PC-9 (cell line): Measurements from ENCODE around the gene CLIC2. TPM values are rescaled to one million over a fixed set of nuclear protein-coding genes. Genes with fewer than 3 reads are reported as not detected.

ENCODE experiments used
- BruUV-seq: library from RNA; stranded (reverse); fragments of 400-500 nt; replicated peaks from 2 replicates; lab custom pipeline; 2021; lab: Mats Ljungman, UMichigan
- CTCF ChIA-PET: fragments of 300-600 bp; sonication (Branson Sonifier 250); formaldehyde crosslinking; loops from one replicate; lab custom pipeline; 2022; ENCODE audit warnings: antibody characterized with exemption; lab: Charles Lee
- POLR2A ChIA-PET: fragments of 300-600 bp; sonication (Branson Sonifier 250); formaldehyde crosslinking; loops from one replicate; lab custom pipeline; 2022; ENCODE audit warnings: antibody characterized with exemption; ENCODE audit not compliant: unreplicated experiment; lab: Charles Lee
- DNase-seq, 2 experiments: peaks; one replicate each; pipeline versions ENCODE4 v3.0.0 to v3.0.0-alpha.2; 2015 to 2022; ENCODE audit warnings: mixed read lengths in 1 of 2
- H2AFZ ChIP-seq: fragments of 200-600 bp; sonication (generic); 2 replicates; pipeline ENCODE4 v1.8.1; 2017; ENCODE audit warnings: antibody characterized with exemption
- H3F3A ChIP-seq: fragments of 200-600 bp; sonication (generic); 2 replicates; pipeline ENCODE4 v1.8.1; 2017; ENCODE audit warnings: antibody characterized with exemption, mild to moderate bottlenecking, low read depth; ENCODE audit not compliant: insufficient read depth
- H3K27ac ChIP-seq: fragments of 200-600 bp; sonication (generic); 2 replicates; pipeline ENCODE4 v1.6.1; 2016; ENCODE audit warnings: mixed run types
- H3K27me3 ChIP-seq: fragments of 200-600 bp; sonication (generic); 2 replicates; pipeline ENCODE4 v1.6.1; 2016; ENCODE audit warnings: low read depth, mixed run types; ENCODE audit not compliant: insufficient read depth
- H3K36me3 ChIP-seq: fragments of 200-600 bp; sonication (generic); 2 replicates; pipeline ENCODE4 v1.6.1; 2016; ENCODE audit warnings: low read depth, mixed run types
- H3K4me1 ChIP-seq: fragments of 200-600 bp; sonication (generic); replicated peaks from 2 replicates; pipeline ENCODE4 v1.6.1; 2016; ENCODE audit warnings: mixed run types; ENCODE audit not compliant: insufficient read depth
- H3K4me2 ChIP-seq: fragments of 200-600 bp; sonication (generic); 2 replicates; pipeline ENCODE4 v1.6.1; 2017; ENCODE audit warnings: mixed run types
- H3K4me3 ChIP-seq: fragments of 200-600 bp; sonication (generic); 2 replicates; pipeline ENCODE4 v1.6.1; 2016; ENCODE audit warnings: mixed run types
- H3K79me2 ChIP-seq: fragments of 200-600 bp; sonication (generic); 2 replicates; pipeline ENCODE4 v1.6.1; 2017; ENCODE audit warnings: low read depth, mixed run types
- H3K9me2 ChIP-seq: fragments of 200-600 bp; sonication (generic); 2 replicates; pipeline ENCODE4 v1.8.1; 2017; ENCODE audit warnings: mild to moderate bottlenecking; ENCODE audit not compliant: insufficient read depth
- H3K9me3 ChIP-seq: fragments of 200-600 bp; sonication (generic); 2 replicates; pipeline ENCODE4 v1.8.1; 2016; ENCODE audit warnings: low read depth; ENCODE audit not compliant: insufficient read depth
- H4K20me1 ChIP-seq: fragments of 200-600 bp; sonication (generic); 2 replicates; pipeline ENCODE4 v1.8.1; 2017; ENCODE audit not compliant: insufficient read depth
- EZH2 ChIP-seq: fragments of 200-600 bp; sonication (generic); IDR thresholded peaks from 2 replicates; pipeline ENCODE4 v1.8.0; 2017; ENCODE audit warnings: antibody characterized with exemption, low read depth
- intact Hi-C: fragments of 100-400 bp; cut with micrococcal nuclease; formaldehyde crosslinking; loops from one replicate; pipeline ENCODE4 v1.10.0; 2022; ENCODE audit not compliant: unreplicated experiment
- total RNA-seq: library from RNA; stranded (reverse); gene quantifications from 2 replicates; pipeline ENCODE4 v1.2.3, GENCODE V29; 2021
- TF ChIP-seq, protein P1 (sequence below): fragments of 200-600 bp; sonication (generic); conservative IDR thresholded peaks from 2 replicates; pipeline ENCODE4 v1.6.1; 2017; ENCODE audit warnings: mixed run types, antibody characterized with exemption, mild to moderate bottlenecking, moderate library complexity

The CLIC2 gene
- total RNA-seq, 1 experiment from 2014 or later, result 0.17 TPM

DNA sequence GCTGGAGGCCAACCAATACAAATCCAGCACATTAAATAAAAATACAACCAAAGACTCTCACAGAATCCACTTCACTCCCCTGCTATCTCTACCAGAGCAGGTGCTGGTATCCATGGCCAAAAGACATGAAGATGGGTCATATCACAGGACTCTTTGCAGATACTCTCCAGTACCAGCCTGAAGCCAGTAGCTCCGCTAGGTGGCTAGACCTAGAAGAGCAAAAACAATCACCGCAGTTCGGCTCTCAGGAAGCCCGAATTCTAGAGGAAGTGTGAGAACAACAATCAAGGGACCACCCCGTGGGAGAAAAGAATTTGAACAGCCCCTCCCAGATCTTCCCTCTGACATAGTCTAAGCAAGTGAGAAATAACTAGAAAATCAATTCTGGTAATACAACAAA is 20.2 kb downstream of the CLIC2 start:
- no peaks in the 10 kb centered on the region for H3K79me2 ChIP-seq
- no peaks in the 10 kb centered on the region for H3K36me3 ChIP-seq
- intact Hi-C loops, result no loop called here
- no peaks in the 10 kb centered on the region; the same call in 1 of the 2 replicates for H3K27me3 ChIP-seq
- TF ChIP-seq, protein P1, sequence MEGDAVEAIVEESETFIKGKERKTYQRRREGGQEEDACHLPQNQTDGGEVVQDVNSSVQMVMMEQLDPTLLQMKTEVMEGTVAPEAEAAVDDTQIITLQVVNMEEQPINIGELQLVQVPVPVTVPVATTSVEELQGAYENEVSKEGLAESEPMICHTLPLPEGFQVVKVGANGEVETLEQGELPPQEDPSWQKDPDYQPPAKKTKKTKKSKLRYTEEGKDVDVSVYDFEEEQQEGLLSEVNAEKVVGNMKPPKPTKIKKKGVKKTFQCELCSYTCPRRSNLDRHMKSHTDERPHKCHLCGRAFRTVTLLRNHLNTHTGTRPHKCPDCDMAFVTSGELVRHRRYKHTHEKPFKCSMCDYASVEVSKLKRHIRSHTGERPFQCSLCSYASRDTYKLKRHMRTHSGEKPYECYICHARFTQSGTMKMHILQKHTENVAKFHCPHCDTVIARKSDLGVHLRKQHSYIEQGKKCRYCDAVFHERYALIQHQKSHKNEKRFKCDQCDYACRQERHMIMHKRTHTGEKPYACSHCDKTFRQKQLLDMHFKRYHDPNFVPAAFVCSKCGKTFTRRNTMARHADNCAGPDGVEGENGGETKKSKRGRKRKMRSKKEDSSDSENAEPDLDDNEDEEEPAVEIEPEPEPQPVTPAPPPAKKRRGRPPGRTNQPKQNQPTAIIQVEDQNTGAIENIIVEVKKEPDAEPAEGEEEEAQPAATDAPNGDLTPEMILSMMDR, result no peak
- no peak for TF ChIP-seq EZH2
- H3F3A ChIP-seq, result no peaks in the 10 kb centered on the region
- no peaks in the 10 kb centered on the region for H3K9me2 ChIP-seq
- no peaks in the 10 kb centered on the region for H3K9me3 ChIP-seq
- no peak overlapping the region for H2AFZ ChIP-seq
- H3K4me3 ChIP-seq, result no peak overlapping the region
- H3K27ac ChIP-seq, result no peak overlapping the region
- no peaks in the 10 kb centered on the region for H4K20me1 ChIP-seq
- H3K4me2 ChIP-seq, result no peak overlapping the region
- ChIA-PET CTCF (no interaction called here), POLR2A (interaction anchor here (0.6 kb wide), 1 partner anchor 492 kb away, joined by 6 read pairs; no protein-coding TSS in a partner anchor)
- no TSS peak for BruUV-seq
- H3K4me1 ChIP-seq, result 0 out of 2 replicates have a peak, but pooled peaks cover 6% of the 10 kb centered on the region
- no peak for DNase-seq

DNA sequence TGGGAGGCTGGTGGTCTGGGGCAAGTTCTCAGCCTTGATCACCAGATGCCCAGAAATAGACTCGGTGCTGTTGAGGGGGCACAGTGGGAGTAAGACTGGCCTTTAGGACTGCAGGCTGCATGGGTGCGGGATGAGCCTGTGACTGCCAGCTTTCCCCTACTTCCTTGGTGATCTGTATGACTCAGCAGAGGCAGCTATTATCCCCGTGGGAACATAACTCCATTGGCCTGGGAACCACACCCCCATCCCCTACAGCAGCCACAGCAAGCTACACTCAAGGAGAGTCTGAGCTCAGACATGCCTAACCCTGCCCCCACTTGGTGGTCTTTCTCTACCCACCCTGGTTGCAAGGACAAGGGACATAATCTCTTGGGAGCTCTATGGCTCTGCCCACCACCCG is 20.6 kb downstream of the CLIC2 start:
- H3K4me3 ChIP-seq, result no peak overlapping the region
- intact Hi-C loops, result no loop called here
- POLR2A ChIA-PET, result interaction anchor here (0.6 kb wide), 1 partner anchor 44 kb away, joined by 5 read pairs; no protein-coding TSS in a partner anchor
- H4K20me1 ChIP-seq, result no peaks in the 10 kb centered on the region
- TF ChIP-seq, protein P1, result no peak
- no peak for TF ChIP-seq EZH2
- H2AFZ ChIP-seq, result no peak overlapping the region
- peak; percentile 40 to 64 for DNase-seq
- no peaks in the 10 kb centered on the region for H3F3A ChIP-seq
- BruUV-seq, result no TSS peak
- CTCF ChIA-PET, result no interaction called here
- no peaks in the 10 kb centered on the region for H3K79me2 ChIP-seq
- no peaks in the 10 kb centered on the region for H3K9me2 ChIP-seq
- H3K9me3 ChIP-seq, result no peaks in the 10 kb centered on the region
- H3K4me1 ChIP-seq, result 0 out of 2 replicates have a peak, but pooled peaks cover 6% of the 10 kb centered on the region
- no peak overlapping the region for H3K4me2 ChIP-seq
- H3K36me3 ChIP-seq, result no peaks in the 10 kb centered on the region
- H3K27me3 ChIP-seq, result no peaks in the 10 kb centered on the region; the same call in 1 of the 2 replicates
- H3K27ac ChIP-seq, result no peak overlapping the region

DNA sequence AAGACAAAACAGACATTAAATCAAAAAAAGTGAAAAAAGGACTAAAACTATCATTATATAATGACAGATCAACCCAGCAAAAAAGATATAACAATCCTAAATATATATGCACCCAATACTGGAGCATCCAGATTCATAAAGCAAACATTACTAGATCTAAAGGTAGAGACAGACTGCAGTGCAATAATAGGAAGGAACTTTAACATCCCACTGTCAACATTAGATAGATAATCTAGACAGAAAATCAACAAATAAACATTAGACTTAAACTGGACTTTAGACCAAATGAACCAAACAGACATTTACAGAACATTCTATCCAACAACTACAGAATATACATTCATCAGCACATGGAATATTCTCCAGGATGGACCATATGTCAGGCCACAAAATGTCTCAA is 40.6 kb downstream of the CLIC2 start:
- DNase-seq, result no peak
- H3K9me3 ChIP-seq, result no peaks in the 10 kb centered on the region
- H3K27me3 ChIP-seq, result no peaks in the 10 kb centered on the region
- no peak overlapping the region for H3K4me3 ChIP-seq
- H3K4me2 ChIP-seq, result no peak overlapping the region
- no peaks in the 10 kb centered on the region for H3F3A ChIP-seq
- ChIA-PET CTCF (no interaction called here), POLR2A (no interaction called here)
- TF ChIP-seq EZH2, result no peak
- TF ChIP-seq, protein P1, result no peak
- intact Hi-C loops, result no loop called here
- H2AFZ ChIP-seq, result no peak overlapping the region
- H3K4me1 ChIP-seq, result no peaks in the 10 kb centered on the region
- no peaks in the 10 kb centered on the region for H3K9me2 ChIP-seq
- H3K27ac ChIP-seq, result no peak overlapping the region
- H3K36me3 ChIP-seq, result no peaks in the 10 kb centered on the region
- no peaks in the 10 kb centered on the region; the same call in 1 of the 2 replicates for H4K20me1 ChIP-seq
- no TSS peak for BruUV-seq
- H3K79me2 ChIP-seq, result no peaks in the 10 kb centered on the region
